Astrocyte of the cerebellum (primary cell): Measurements from ENCODE around the gene NXN.

Experiments used
- DNase-seq: peaks from one replicate; pipeline ENCODE4 v3.0.0-alpha.2; 2011; ENCODE audit warnings: low read depth
- H3K4me3 ChIP-seq: 2 replicates; pipeline ENCODE4 v1.5.1; 2011; ENCODE audit warnings: mild to moderate bottlenecking, low read depth, low read length, moderate library complexity
- CTCF ChIP-seq: IDR thresholded peaks from 2 replicates; pipeline ENCODE4 v1.5.1; 2012; ENCODE audit warnings: low read length, low read depth, moderate library complexity, mild to moderate bottlenecking; ENCODE audit errors: missing control alignments
- in situ Hi-C: cut with HindIII; loops from 2 replicates; pipeline ENCODE4 v1.10.0; 2017; ENCODE audit warnings: low sequenced_read_pairs

Gene NXN

DNA sequence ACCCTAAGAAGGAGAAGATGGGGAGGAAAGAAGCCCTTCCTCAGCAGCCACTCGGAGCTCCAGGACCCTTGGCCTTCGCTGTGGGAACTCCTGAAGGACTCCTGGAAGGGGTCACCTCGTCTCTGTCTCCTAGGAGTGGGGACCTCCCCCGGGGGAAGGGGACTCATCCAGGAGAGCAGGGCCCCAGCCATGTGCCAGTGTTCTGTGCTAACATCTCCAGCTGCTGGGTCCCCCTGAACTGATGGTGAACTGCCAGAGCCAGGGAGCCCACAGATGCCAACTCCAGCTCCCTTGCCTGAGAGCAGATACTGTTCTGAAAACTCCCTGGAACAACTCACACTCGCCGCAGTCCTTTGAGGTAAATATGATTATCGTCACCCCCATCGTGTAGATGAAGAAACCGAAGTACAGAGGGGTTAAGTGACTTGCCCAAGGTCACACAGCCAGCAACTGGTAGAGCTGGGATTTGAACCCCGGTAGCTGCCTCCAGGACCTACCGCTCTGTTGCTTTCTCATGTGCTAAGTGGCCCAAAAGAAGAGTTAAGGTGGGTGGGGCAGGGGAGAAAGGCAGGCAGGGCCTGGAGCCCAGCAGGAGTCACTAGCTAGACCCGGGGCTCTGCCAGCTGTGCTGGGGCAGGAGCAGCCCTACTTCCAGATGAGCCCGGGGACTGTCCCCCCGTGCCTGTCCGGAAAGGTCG lies 27.9 kb upstream of the NXN start:
- H3K4me3 ChIP-seq: no peak overlapping the region
- TF ChIP-seq CTCF: no peak
- no peak for DNase-seq
- in situ Hi-C loops: loop anchor here (10.0 kb wide), 1 partner anchor 47 kb away; no protein-coding TSS in a partner anchor

GRCh38 chr17:1006054-1006453 lies 26.5 kb upstream of the NXN start:
- DNase-seq: no peak
- no peak overlapping the region for H3K4me3 ChIP-seq
- TF ChIP-seq CTCF: no peak
- in situ Hi-C loops: loop anchor here (10.0 kb wide), 1 partner anchor 49 kb away; no protein-coding TSS in a partner anchor

GRCh38 chr17:1005361-1005946 lies 25.9 kb upstream of the NXN start:
- in situ Hi-C loops: loop anchor here (10.0 kb wide), 1 partner anchor 49 kb away; no protein-coding TSS in a partner anchor
- peak; percentile 78 for DNase-seq
- TF ChIP-seq CTCF: no peak
- H3K4me3 ChIP-seq: no peak overlapping the region

DNA sequence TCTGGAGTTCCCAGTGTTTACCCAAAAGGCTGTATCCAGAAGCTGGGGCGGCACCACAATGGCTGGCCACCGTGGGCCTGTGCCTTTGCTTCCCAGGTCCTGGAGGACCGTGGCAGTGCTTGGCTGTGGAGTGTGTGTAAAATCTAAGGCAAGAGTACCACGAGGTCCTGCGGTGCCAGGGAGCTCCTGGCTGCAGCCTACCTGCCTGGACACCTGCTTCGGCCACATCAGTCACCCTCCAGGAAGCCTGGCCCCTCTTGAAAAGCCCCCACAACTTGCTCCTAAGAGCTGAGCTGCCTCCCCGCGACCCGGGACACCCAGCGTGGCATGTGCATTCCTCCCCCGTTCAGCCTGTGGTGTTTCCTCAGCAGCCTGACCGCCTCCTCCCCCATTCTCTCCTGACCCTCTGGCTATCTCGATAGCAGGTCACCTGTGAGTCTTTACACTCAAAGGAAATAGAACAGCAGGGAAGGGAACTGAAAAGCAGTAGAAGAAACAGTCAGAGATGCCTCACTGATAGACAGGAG lies 25.3 kb upstream of the NXN start:
- TF ChIP-seq CTCF: no peak
- H3K4me3 ChIP-seq: no peak overlapping the region
- no peak for DNase-seq
- in situ Hi-C loops: loop anchor here (10.0 kb wide), 1 partner anchor 50 kb away; no protein-coding TSS in a partner anchor

DNA sequence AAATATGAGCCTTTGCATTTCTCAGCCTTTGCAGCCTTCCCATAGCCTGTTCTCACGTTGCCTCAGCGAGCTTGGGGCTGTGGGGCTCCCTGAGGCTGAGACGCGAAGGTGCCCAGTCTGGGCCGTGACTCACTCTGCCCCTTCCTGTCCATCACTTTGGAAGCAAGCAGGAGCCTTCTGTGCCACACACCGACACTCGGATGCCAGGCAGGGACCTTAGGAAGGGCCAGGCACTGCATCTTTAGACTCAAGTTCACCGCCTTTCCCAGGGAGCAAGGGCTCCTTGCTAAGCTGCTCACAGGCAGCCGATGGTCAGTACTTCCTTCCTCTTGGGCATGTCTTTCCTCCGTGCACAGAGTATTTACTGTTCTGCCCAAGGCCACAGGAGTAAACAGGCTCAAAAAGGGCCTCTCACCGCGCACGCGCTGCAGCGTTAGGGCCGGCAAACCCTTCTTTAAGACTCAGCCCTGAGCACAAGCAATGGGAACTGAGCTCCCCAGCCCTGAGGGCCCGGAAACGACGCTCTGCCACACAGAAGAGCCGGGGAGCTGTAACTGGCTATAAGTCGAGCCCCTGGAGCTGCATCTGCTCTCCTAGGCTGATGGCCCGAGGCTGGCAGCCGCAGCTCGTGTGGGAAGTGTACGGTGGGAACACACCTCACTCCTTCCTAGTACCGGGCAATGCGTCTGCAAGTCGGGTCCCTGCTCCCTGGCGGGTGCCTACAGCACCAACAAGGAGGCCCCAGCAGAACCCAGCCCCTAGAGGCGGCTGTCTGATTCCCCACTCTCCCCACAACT lies 24.6 kb upstream of the NXN start:
- no peak for TF ChIP-seq CTCF
- no peak for DNase-seq
- in situ Hi-C loops: loop anchor here (10.0 kb wide), 1 partner anchor 51 kb away; no protein-coding TSS in a partner anchor
- H3K4me3 ChIP-seq: no peak overlapping the region

DNA sequence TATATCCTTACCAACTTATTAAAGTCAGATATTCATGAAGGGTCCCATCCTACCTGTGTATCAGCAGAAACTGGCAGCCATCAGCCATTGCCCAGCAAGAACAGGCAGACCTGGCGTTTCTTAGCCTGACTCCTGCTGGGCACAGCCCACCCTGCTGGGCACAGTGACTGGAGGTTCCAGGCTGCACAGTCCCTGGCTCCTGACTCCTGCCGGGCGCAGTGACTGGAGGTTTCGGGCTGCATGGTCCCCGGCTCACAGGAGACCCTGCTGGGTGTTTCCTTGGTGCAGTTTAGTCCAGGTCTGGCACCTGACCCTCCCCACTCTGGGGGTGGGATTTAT lies 24.0 kb upstream of the NXN start:
- H3K4me3 ChIP-seq: no peak overlapping the region
- in situ Hi-C loops: loop anchor here (10.0 kb wide), 1 partner anchor 51 kb away; no protein-coding TSS in a partner anchor
- DNase-seq: no peak
- no peak for TF ChIP-seq CTCF
